Spleen (tissue), 7 donors: ENCODE measurements around the gene CPNE6.

ENCODE experiments used
- CTCF ChIP-seq, 11 experiments: fragments of 200-600 bp in 7 of 11; fragments of 450-650 bp in 4 of 11; sonication (generic) in 4 of 11; IDR thresholded peaks in 8 of 11; conservative IDR thresholded peaks in 3 of 11; 1 replicate in 7 of 11; 2 replicates in 4 of 11; pipeline versions ENCODE4 v1.4.0 to v1.8.0; 2016 to 2021; ENCODE audit warnings: antibody characterized with exemption in 11 of 11, inconsistent platforms in 4 of 11, mild to moderate bottlenecking in 1 of 11
- POLR2A ChIP-seq, 3 donors: fragments of 450-650 bp; IDR thresholded peaks; one replicate each; pipeline ENCODE4 v1.5.1; 2017; ENCODE audit warnings: antibody characterized with exemption in 3 of 3, mild to moderate bottlenecking in 1 of 3
- donor health status: DM: no; HTN: no; CAD: no; lungs with moderate emphysema.
- donor health status: DM: no; HTN: no; CAD: no.
- donor health status: DM: no; HTN: no; CAD: no.

- no peak for TF ChIP-seq CTCF (IDR thresholded peaks at IDR 0.05 in 8 of 11, conservative IDR thresholded peaks at IDR 0.05 in 3 of 11)
- no peak for TF ChIP-seq POLR2A (IDR thresholded peaks at IDR 0.05)
Observed at GRCh38 chr14:24115422-24116127, 44.2 kb downstream of the CPNE6 start.
